ENCODE results near the gene SETD3.

- TF ChIP-seq, protein P1, sequence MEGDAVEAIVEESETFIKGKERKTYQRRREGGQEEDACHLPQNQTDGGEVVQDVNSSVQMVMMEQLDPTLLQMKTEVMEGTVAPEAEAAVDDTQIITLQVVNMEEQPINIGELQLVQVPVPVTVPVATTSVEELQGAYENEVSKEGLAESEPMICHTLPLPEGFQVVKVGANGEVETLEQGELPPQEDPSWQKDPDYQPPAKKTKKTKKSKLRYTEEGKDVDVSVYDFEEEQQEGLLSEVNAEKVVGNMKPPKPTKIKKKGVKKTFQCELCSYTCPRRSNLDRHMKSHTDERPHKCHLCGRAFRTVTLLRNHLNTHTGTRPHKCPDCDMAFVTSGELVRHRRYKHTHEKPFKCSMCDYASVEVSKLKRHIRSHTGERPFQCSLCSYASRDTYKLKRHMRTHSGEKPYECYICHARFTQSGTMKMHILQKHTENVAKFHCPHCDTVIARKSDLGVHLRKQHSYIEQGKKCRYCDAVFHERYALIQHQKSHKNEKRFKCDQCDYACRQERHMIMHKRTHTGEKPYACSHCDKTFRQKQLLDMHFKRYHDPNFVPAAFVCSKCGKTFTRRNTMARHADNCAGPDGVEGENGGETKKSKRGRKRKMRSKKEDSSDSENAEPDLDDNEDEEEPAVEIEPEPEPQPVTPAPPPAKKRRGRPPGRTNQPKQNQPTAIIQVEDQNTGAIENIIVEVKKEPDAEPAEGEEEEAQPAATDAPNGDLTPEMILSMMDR (IDR thresholded peaks at IDR 0.05): no peak
- TF ChIP-seq EP300 (IDR thresholded peaks at IDR 0.05) (no peak), POLR2A (IDR thresholded peaks at IDR 0.05) (no peak), POLR2AphosphoS5 (IDR thresholded peaks at IDR 0.05) (no peak)
Measured at GRCh38 chr14:99416909-99417308, 63.8 kb downstream of the SETD3 start.

Measured in stomach (tissue), 4 donors.